GM10266 (cell line): Measurements from ENCODE around the gene EIF1AX.
"Not testable (repeated sequence)": the region's sequence is repeated elsewhere in the genome, so short reads cannot be mapped to it uniquely, and the experiment has no call there.

ENCODE experiments used
- DNase-seq: peaks from one replicate; pipeline ENCODE4 v3.0.0; 2012; ENCODE audit errors: extremely low spot score
- CTCF ChIP-seq: IDR thresholded peaks from 2 replicates; pipeline ENCODE4 v1.5.1; 2012; ENCODE audit warnings: mild to moderate bottlenecking, low read depth; ENCODE audit not compliant: control insufficient read depth, insufficient read depth; ENCODE audit errors: missing control alignments

Gene EIF1AX

DNA sequence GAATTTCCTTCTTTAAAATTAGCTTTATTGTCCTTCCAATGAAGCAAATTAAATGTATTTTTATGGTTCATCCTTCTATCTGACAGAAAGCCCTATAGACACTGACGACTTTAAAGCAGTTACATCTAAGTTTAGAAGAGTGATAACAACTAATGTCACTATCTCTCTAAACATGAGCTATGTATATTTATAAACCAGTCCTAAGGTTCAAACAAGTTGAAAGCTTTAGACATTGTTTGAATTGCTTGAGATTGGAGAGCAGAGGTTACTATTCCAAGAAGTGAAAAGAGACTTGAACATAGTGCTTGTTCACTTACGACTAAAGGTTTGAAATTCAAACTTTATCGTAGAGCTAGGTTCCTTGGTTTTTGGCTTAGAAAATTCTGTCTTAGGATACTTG is 30.2 kb upstream of the EIF1AX start:
- no peak for TF ChIP-seq CTCF
- no peak for DNase-seq

GRCh38 chrX:20162516-20162915 is 20.9 kb upstream of the EIF1AX start:
- DNase-seq = not testable (repeated sequence)

DNA sequence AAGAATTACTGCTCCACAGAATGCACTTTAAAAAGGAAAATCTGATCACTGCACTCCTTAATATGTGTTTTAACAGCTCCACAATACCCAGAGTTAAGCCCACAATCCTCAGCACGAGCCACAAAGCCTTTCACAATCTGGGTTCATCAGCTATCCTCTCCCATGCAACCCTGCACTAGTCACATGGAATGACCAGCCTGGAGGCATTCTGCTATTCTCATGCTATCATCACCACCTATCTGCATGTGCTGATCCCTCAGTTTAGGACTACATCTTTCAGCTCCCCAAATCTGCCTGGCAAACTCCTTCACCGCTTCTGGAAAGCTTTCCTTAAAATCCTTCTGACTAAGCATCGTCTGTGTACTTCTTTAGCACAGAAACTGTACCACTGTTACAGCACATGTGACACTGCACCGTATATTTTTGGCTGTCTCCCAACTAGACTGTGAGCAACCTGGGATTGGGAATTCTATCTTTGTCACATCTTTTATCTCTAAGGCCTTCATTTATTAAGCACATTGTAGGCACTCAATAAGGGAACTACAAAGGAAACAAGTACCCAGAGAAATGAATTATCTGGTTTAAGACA is 18.3 kb upstream of the EIF1AX start:
- no peak for TF ChIP-seq CTCF
- DNase-seq = no peak

DNA sequence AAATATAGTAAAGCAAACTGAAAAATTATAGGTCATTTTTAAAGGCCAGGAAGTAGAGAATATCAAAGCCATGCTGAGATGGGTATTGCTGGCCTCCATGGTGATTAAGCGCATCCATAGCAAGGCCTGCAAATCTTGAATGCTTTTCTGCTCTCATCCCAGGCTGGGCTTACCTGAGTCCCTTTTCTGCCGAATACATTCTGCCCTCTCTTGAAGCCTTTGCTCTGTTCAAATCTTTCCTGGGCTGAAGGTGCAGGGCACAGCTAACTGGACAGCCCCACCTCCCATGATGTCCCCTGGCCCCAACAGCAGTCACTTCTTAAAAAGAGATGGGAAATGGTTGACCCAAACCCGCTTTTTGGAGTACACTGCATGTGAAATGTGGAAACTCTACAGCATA is 10.1 kb upstream of the EIF1AX start:
- no peak for DNase-seq
- TF ChIP-seq CTCF = no peak

DNA sequence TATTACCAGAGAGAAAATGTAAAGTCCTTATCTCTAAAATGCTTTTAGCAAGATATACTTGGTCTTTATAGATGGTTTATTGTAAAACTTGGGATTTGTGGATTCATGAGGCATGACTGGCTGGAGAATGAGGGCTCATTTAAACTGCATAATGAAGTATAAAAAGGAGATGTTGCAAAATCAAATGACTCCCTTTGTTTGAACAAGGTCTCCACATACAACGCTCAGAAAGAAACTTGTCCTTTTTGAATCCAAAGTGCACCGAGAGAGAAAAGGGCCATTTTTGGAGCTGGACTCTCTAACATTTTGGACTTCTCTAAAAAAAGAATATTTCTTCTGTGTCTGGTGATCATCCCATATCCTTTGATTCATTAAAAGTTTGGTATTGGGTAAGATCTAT is 7.7 kb upstream of the EIF1AX start:
- no peak for TF ChIP-seq CTCF
- no peak for DNase-seq

DNA sequence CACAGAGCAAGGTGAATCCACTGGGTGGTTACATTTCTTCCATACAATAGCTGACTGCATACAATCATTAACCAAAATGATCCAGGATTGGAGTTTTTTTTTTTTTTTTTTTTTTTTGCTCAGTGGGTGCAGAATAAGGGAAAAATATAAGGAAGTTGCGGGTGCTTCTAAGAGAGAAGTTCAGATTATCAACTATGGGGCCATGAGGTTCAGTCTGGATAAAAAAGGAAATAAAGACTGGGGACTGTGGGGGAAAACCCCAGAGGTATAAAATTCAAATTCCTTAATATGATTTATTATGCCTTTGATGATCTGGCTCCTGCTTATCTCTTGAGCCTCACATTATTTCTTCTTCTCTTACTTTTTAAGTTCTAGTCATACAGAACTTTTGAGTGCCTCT is 5.9 kb upstream of the EIF1AX start:
- DNase-seq = no peak
- no peak for TF ChIP-seq CTCF

- no peak for TF ChIP-seq CTCF
- no peak for DNase-seq
Measured at GRCh38 chrX:20144491-20144890, 2.9 kb upstream of the EIF1AX start.

- no peak for DNase-seq
- TF ChIP-seq CTCF = no peak
Measured at GRCh38 chrX:20143561-20143960, 1.9 kb upstream of the EIF1AX start.
